K562 (cell line): ENCODE results near the gene PTHLH. TPM values are rescaled to one million over a fixed set of nuclear protein-coding genes. Genes with fewer than 3 reads are reported as not detected.

ENCODE experiments used
- ARID1B ChIP-seq: fragments of 450-650 bp; IDR thresholded peaks from 2 replicates; pipeline ENCODE4 v1.6.1; 2016; ENCODE audit warnings: antibody characterized with exemption, mild to moderate bottlenecking, inconsistent platforms
- ASH1L ChIP-seq: fragments of 450-650 bp; IDR thresholded peaks from 2 replicates; pipeline ENCODE4 v1.6.1; 2018; ENCODE audit warnings: borderline replicate concordance, mild to moderate bottlenecking, low read depth; ENCODE audit not compliant: partially characterized antibody
- CREM ChIP-seq: IDR thresholded peaks from 2 replicates; pipeline ENCODE4 v1.6.1; 2014; ENCODE audit warnings: antibody characterized with exemption, low read depth
- CXXC5 ChIP-seq: fragments of 250-450 bp; sonication (Bioruptor Pico); IDR thresholded peaks from 2 replicates; pipeline ENCODE4 v1.8.0; 2022; ENCODE audit warnings: inconsistent platforms, mild to moderate bottlenecking, moderate library complexity
- FOXJ2 ChIP-seq: fragments of 200-800 bp; sonication (Bioruptor generic); IDR thresholded peaks from 2 replicates; pipeline ENCODE4 v1.6.1; 2016; ENCODE audit warnings: missing genetic modification characterization, missing compliant biosample characterization
- HDAC1 ChIP-seq, 2 experiments: fragments of 450-650 bp; IDR thresholded peaks; 2 replicates each; pipeline ENCODE4 v1.6.1; 2016 to 2017; ENCODE audit warnings: inconsistent platforms in 1 of 2, mild to moderate bottlenecking in 1 of 2, moderate library complexity in 1 of 2
- KDM1A ChIP-seq, 2 experiments: fragments of 450-650 bp; IDR thresholded peaks; 2 replicates each; pipeline ENCODE4 v1.6.1; 2016; ENCODE audit warnings: mild to moderate bottlenecking in 2 of 2
- MAZ ChIP-seq, 2 experiments: fragments of 450-650 bp in 1 of 2; sonication (generic) in 1 of 2; formaldehyde crosslinking; IDR thresholded peaks in 1 of 2; conservative IDR thresholded peaks in 1 of 2; 2 replicates each; pipeline versions ENCODE4 v1.4.0 to v1.5.0; 2020; ENCODE audit warnings: mild to moderate bottlenecking in 1 of 2, missing genetic modification reagents in 1 of 2
- PHF20 ChIP-seq: fragments of 450-650 bp; IDR thresholded peaks from 2 replicates; pipeline ENCODE4 v1.6.1; 2018; ENCODE audit not compliant: partially characterized antibody
- POLR2G ChIP-seq: fragments of 200-400 bp; formaldehyde crosslinking; IDR thresholded peaks from 2 replicates; pipeline ENCODE4 v1.6.1; 2017; ENCODE audit warnings: low read depth, mild to moderate bottlenecking, antibody characterized with exemption, low read length, moderate library complexity
- SMAD1 ChIP-seq: fragments of 150-350 bp; IDR thresholded peaks from 2 replicates; pipeline ENCODE4 v1.6.1; 2014; ENCODE audit warnings: low read length, low read depth; ENCODE audit not compliant: partially characterized antibody
- SPI1 ChIP-seq: IDR thresholded peaks from 2 replicates; pipeline ENCODE4 v1.6.1; 2011; ENCODE audit warnings: low read depth, low read length, control low read depth, borderline replicate concordance
- TEAD2 ChIP-seq: fragments of 450-650 bp; IDR thresholded peaks from 2 replicates; pipeline ENCODE4 v1.6.1; 2016; ENCODE audit warnings: missing genetic modification characterization, control low read depth, missing compliant biosample characterization
- YBX1 ChIP-seq: fragments of 450-650 bp; IDR thresholded peaks from 2 replicates; pipeline ENCODE4 v1.7.1; 2016; ENCODE audit warnings: mild to moderate bottlenecking
- ZFP36 ChIP-seq: fragments of 150-350 bp; IDR thresholded peaks from 2 replicates; pipeline ENCODE4 v1.6.1; 2018; ENCODE audit warnings: low read length, low read depth; ENCODE audit not compliant: partially characterized antibody
- polyA plus RNA-seq, 8 experiments: library from polyadenylated mRNA; depleted of rRNA in 4 of 8; stranded (reverse) in 5 of 8; unstranded in 3 of 8; fragments of >200 nt; fragmentation: Nextera tagmentation in 2 of 8; fragmentation: Illumina TruSeq in 1 of 8; extraction: Ambion mirVana in 2 of 8; extraction: Trizol in 1 of 8; gene quantifications; 2 replicates each; pipeline versions ENCODE4 v1.2.1 to v1.2.3, GENCODE V29; 2011 to 2014; ENCODE audit warnings: inconsistent platforms in 1 of 8, missing spikeins in 1 of 8
- total RNA-seq, 7 experiments: library from RNA; depleted of rRNA in 6 of 7; stranded (reverse); fragments of >200 nt in 6 of 7; fragmentation: Illumina TruSeq in 2 of 7; extraction: Trizol in 2 of 7; gene quantifications; 2 replicates each; pipeline versions ENCODE4 v1.2.1 to v1.2.3, GENCODE V29; 2011 to 2021; ENCODE audit warnings: low replicate concordance in 1 of 7
- TF ChIP-seq, protein P1 (sequence below), 2 experiments: fragments of 450-650 bp; conservative IDR thresholded peaks; 2 replicates each; pipeline ENCODE4 v1.6.1; 2017; ENCODE audit warnings: mild to moderate bottlenecking in 2 of 2, moderate library complexity in 2 of 2
- TF ChIP-seq, protein P2 (sequence below), 2 experiments: fragments of 450-650 bp in 1 of 2; sonication (generic) in 1 of 2; formaldehyde crosslinking in 1 of 2; IDR thresholded peaks in 1 of 2; conservative IDR thresholded peaks in 1 of 2; 2 replicates each; pipeline versions ENCODE4 v1.6.1 to v1.8.1; 2016 to 2023; ENCODE audit warnings: mild to moderate bottlenecking in 2 of 2, moderate library complexity in 2 of 2, inconsistent platforms in 1 of 2, missing genetic modification reagents in 1 of 2
- TF ChIP-seq, protein P3 (sequence below), 2 experiments: fragments of 450-650 bp in 1 of 2; sonication (generic) in 1 of 2; formaldehyde crosslinking; conservative IDR thresholded peaks; 2 replicates each; pipeline versions ENCODE4 v1.4.0 to v1.8.1; 2020 to 2022; ENCODE audit warnings: mild to moderate bottlenecking in 1 of 2, missing genetic modification reagents in 1 of 2
- TF ChIP-seq, protein P4 (sequence below): fragments of 150-350 bp; IDR thresholded peaks from 2 replicates; pipeline ENCODE4 v1.6.1; 2014; ENCODE audit warnings: low read depth, mild to moderate bottlenecking, low read length, borderline replicate concordance

PTHLH gene
- total and polyA plus RNA-seq, 9 of the 15 experiments (the other 6 are each of a cell fraction or from before 2014, with no cell fraction given) = 0.14 to 2.5 (median 0.74) TPM

DNA sequence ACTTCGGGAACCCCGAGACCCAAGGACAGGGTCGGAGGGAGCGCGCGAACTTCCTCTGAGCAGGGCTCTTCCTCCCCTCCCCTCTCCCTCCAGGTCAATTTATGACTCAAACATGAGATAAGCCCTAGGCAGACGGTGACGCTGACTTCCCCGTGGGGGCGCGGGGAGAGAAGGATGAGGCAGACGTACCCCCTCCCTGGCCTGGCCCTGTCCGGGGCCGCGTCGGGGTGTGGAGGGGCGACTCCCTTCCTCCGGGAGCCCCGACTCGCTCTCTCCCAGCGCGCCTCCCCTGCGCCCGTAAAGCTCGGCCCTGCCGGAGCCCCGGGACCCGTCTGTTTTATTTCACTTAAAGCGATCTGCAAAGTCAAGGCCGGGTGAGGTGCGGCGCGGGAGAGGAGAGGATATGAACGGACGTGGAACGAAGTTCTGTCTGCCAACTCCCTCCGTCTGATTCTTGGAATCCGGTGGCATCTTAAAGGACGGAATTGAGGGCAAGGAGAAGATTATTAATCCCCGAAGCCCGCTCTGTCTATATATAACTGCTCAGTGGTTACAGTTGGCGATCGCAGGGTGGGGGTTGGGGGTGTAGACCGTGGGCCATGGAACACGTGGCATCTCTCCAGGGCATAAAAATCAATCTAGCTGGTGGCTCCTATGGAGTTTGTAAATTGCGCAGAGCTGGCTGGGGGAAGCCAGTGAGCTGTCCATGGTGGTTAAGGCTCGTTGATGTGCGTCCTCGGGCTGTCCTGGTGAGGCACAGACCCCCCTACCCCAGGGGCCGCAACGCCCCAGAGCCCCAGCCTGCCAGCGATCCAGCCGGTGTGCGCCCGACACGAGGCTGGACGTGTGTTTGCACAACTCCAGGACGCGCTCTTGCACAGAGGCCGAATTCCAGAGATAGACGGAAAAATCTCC is 2.9 kb upstream of the PTHLH start (continued):
- TF ChIP-seq PHF20 (no peak), POLR2G (peak; percentile 52; the same call in 1 of the 2 replicates), ZFP36 (no peak), ARID1B (peak; percentile 66), MAZ (CRISPR knock-in tag; conservative IDR thresholded peaks at IDR 0.05 in 1 of 2, IDR thresholded peaks at IDR 0.05 in 1 of 2) (peak; percentile 69 to 74), CREM (peak; percentile 90), YBX1 (no peak), TEAD2 (tag) (no peak), FOXJ2 (no peak), SMAD1 (no peak), CXXC5 (peak; percentile 21; the same call in 1 of the 2 replicates), SPI1 (peak; percentile 61; the same call in 1 of the 2 replicates), HDAC1 (IDR thresholded peaks at IDR 0.05) (no peak), ASH1L (no peak), KDM1A (IDR thresholded peaks at IDR 0.05) (0 out of 4 replicates have a peak, but pooled peaks of 1 of the 2 experiments have one; percentile 25)
- TF ChIP-seq, protein P1, sequence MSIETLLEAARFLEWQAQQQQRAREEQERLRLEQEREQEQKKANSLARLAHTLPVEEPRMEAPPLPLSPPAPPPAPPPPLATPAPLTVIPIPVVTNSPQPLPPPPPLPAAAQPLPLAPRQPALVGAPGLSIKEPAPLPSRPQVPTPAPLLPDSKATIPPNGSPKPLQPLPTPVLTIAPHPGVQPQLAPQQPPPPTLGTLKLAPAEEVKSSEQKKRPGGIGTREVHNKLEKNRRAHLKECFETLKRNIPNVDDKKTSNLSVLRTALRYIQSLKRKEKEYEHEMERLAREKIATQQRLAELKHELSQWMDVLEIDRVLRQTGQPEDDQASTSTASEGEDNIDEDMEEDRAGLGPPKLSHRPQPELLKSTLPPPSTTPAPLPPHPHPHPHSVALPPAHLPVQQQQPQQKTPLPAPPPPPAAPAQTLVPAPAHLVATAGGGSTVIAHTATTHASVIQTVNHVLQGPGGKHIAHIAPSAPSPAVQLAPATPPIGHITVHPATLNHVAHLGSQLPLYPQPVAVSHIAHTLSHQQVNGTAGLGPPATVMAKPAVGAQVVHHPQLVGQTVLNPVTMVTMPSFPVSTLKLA (conservative IDR thresholded peaks at IDR 0.05) = peak; percentile 26 to 47; a peak in 2 of 4 replicates
- TF ChIP-seq, protein P2, sequence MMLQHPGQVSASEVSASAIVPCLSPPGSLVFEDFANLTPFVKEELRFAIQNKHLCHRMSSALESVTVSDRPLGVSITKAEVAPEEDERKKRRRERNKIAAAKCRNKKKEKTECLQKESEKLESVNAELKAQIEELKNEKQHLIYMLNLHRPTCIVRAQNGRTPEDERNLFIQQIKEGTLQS (IDR thresholded peaks at IDR 0.05) = peak; percentile 82
- TF ChIP-seq, protein P2 (CRISPR knock-in tag; conservative IDR thresholded peaks at IDR 0.05) = no peak
- TF ChIP-seq, protein P3, sequence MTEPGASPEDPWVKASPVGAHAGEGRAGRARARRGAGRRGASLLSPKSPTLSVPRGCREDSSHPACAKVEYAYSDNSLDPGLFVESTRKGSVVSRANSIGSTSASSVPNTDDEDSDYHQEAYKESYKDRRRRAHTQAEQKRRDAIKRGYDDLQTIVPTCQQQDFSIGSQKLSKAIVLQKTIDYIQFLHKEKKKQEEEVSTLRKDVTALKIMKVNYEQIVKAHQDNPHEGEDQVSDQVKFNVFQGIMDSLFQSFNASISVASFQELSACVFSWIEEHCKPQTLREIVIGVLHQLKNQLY (CRISPR knock-in tag; conservative IDR thresholded peaks at IDR 0.05) = no peak
- TF ChIP-seq, protein P4, sequence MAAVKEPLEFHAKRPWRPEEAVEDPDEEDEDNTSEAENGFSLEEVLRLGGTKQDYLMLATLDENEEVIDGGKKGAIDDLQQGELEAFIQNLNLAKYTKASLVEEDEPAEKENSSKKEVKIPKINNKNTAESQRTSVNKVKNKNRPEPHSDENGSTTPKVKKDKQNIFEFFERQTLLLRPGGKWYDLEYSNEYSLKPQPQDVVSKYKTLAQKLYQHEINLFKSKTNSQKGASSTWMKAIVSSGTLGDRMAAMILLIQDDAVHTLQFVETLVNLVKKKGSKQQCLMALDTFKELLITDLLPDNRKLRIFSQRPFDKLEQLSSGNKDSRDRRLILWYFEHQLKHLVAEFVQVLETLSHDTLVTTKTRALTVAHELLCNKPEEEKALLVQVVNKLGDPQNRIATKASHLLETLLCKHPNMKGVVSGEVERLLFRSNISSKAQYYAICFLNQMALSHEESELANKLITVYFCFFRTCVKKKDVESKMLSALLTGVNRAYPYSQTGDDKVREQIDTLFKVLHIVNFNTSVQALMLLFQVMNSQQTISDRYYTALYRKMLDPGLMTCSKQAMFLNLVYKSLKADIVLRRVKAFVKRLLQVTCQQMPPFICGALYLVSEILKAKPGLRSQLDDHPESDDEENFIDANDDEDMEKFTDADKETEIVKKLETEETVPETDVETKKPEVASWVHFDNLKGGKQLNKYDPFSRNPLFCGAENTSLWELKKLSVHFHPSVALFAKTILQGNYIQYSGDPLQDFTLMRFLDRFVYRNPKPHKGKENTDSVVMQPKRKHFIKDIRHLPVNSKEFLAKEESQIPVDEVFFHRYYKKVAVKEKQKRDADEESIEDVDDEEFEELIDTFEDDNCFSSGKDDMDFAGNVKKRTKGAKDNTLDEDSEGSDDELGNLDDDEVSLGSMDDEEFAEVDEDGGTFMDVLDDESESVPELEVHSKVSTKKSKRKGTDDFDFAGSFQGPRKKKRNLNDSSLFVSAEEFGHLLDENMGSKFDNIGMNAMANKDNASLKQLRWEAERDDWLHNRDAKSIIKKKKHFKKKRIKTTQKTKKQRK = no peak
